ENCODE measurements around the gene PREP.

The PREP gene

GRCh38 chr6:105302617-105303128, 100.2 kb downstream of the PREP start:
- DNase-seq: no peak

GRCh38 chr6:105301756-105302616, 100.9 kb downstream of the PREP start:
- DNase-seq: no peak
- Histone ChIP-seq H2BK120ac (ENCODE audit: low read depth, low read length) (no peak overlapping the region), H2AK5ac (ENCODE audit: low read length, severe bottlenecking) (no peak overlapping the region), H4K8ac (ENCODE audit: low read length) (no peak overlapping the region), H3K4me1 (ENCODE audit: control insufficient read depth, insufficient read depth, low read depth, low read length) (no peaks in the 10 kb centered on the region), H3K4me2 (ENCODE audit: low read length, poor library complexity, severe bottlenecking) (no peak overlapping the region), H3K4ac (ENCODE audit: low read depth in 1 of 2, low read length in 2 of 2) (no peak overlapping the region), H3K9me3 (ENCODE audit: control insufficient read depth, low read length) (no peaks in the 10 kb centered on the region), H3K27ac (ENCODE audit: low read length, poor library complexity, severe bottlenecking) (no peak overlapping the region), H2BK5ac (ENCODE audit: low read depth, low read length, poor library complexity, severe bottlenecking) (no peak overlapping the region), H3K14ac (ENCODE audit: low read length in 2 of 2) (no peak overlapping the region), H2BK15ac (ENCODE audit: low read depth, poor library complexity, severe bottlenecking) (no peak overlapping the region), H3K23ac (ENCODE audit: low read length in 2 of 2) (no peak overlapping the region), H2AFZ (ENCODE audit: low read depth, low read length) (no peak overlapping the region), H3K9ac (ENCODE audit: low read length) (no peak overlapping the region), H4K91ac (ENCODE audit: low read length) (no peak overlapping the region), H3K27me3 (ENCODE audit: control insufficient read depth in 1 of 2, insufficient read depth in 1 of 2, low read length in 2 of 2) (no peaks in the 10 kb centered on the region), H3K4me3 (ENCODE audit: insufficient read depth in 1 of 2, low read depth in 1 of 2, low read length in 2 of 2) (no peak overlapping the region), H3K18ac (ENCODE audit: low read depth in 1 of 2, low read length in 2 of 2) (no peak overlapping the region), H3K36me3 (ENCODE audit: control insufficient read depth in 1 of 2, insufficient read depth in 2 of 2, low read depth in 1 of 2, low read length in 2 of 2) (peaks cover 15% of the 10 kb centered on the region in 2 experiments), H2BK12ac (ENCODE audit: low read length in 2 of 2) (no peak overlapping the region), H3K79me1 (replicated peaks; ENCODE audit: low read length, poor library complexity, severe bottlenecking) (peaks cover 18% of the 10 kb centered on the region)
- 98% methylated on average over 18 of the region's 18 CpGs for WGBS

More at GRCh38 chr6:105302617-105303128, 100.2 kb downstream of the PREP start:
- Histone ChIP-seq H3K9me3 (ENCODE audit: control insufficient read depth, low read length) (no peaks in the 10 kb centered on the region), H2AK5ac (ENCODE audit: low read length, severe bottlenecking) (no peak overlapping the region), H2BK5ac (ENCODE audit: low read depth, low read length, poor library complexity, severe bottlenecking) (no peak overlapping the region), H3K4ac (ENCODE audit: low read depth in 1 of 2, low read length in 2 of 2) (no peak overlapping the region), H3K14ac (ENCODE audit: low read length in 2 of 2) (no peak overlapping the region), H2BK120ac (ENCODE audit: low read depth, low read length) (no peak overlapping the region), H2BK15ac (ENCODE audit: low read depth, poor library complexity, severe bottlenecking) (no peak overlapping the region), H2BK12ac (ENCODE audit: low read length in 2 of 2) (no peak overlapping the region), H3K9ac (ENCODE audit: low read length) (no peak overlapping the region), H3K4me1 (ENCODE audit: control insufficient read depth, insufficient read depth, low read depth, low read length) (no peaks in the 10 kb centered on the region), H3K27me3 (ENCODE audit: control insufficient read depth in 1 of 2, insufficient read depth in 1 of 2, low read length in 2 of 2) (no peaks in the 10 kb centered on the region), H3K4me3 (ENCODE audit: insufficient read depth in 1 of 2, low read depth in 1 of 2, low read length in 2 of 2) (no peak overlapping the region), H3K18ac (ENCODE audit: low read depth in 1 of 2, low read length in 2 of 2) (no peak overlapping the region), H2AFZ (ENCODE audit: low read depth, low read length) (no peak overlapping the region), H4K91ac (ENCODE audit: low read length) (no peak overlapping the region), H3K79me1 (replicated peaks; ENCODE audit: low read length, poor library complexity, severe bottlenecking) (peaks cover 17% of the 10 kb centered on the region), H3K36me3 (ENCODE audit: control insufficient read depth in 1 of 2, insufficient read depth in 2 of 2, low read depth in 1 of 2, low read length in 2 of 2) (peaks cover 15% of the 10 kb centered on the region in 2 experiments), H3K27ac (ENCODE audit: low read length, poor library complexity, severe bottlenecking) (no peak overlapping the region), H3K4me2 (ENCODE audit: low read length, poor library complexity, severe bottlenecking) (no peak overlapping the region), H3K23ac (ENCODE audit: low read length in 2 of 2) (no peak overlapping the region), H4K8ac (ENCODE audit: low read length) (no peak overlapping the region)
- 95% methylated on average over 16 of the region's 16 CpGs for WGBS

- H3K36me3 ChIP-seq (ENCODE audit: control insufficient read depth in 1 of 2, insufficient read depth in 2 of 2, low read depth in 1 of 2, low read length in 2 of 2): peaks cover 12 to 15% of the 10 kb centered on the region in 2 experiments
Measured at GRCh38 chr6:105301072-105301503, 101.8 kb downstream of the PREP start.

GRCh38 chr6:105300090-105300489, 102.8 kb downstream of the PREP start:
- no peak overlapping the region for H2BK12ac ChIP-seq (ENCODE audit: low read length in 2 of 2)
- H3K4me3 ChIP-seq (ENCODE audit: insufficient read depth in 1 of 2, low read depth in 1 of 2, low read length in 2 of 2): no peak overlapping the region
- H3K4ac ChIP-seq (ENCODE audit: low read depth in 1 of 2, low read length in 2 of 2): no peak overlapping the region
- peaks cover 14% of the 10 kb centered on the region for H3K79me1 ChIP-seq (replicated peaks; ENCODE audit: low read length, poor library complexity, severe bottlenecking)
- no peak overlapping the region for H3K27ac ChIP-seq (ENCODE audit: low read length, poor library complexity, severe bottlenecking)
- H3K23ac ChIP-seq (ENCODE audit: low read length in 2 of 2): no peak overlapping the region
- H3K9me3 ChIP-seq (ENCODE audit: control insufficient read depth, low read length): no peaks in the 10 kb centered on the region
- peaks cover 10 to 15% of the 10 kb centered on the region in 2 experiments for H3K36me3 ChIP-seq (ENCODE audit: control insufficient read depth in 1 of 2, insufficient read depth in 2 of 2, low read depth in 1 of 2, low read length in 2 of 2)
- H3K27me3 ChIP-seq (ENCODE audit: control insufficient read depth in 1 of 2, insufficient read depth in 1 of 2, low read length in 2 of 2): no peaks in the 10 kb centered on the region
- no peak overlapping the region for H2BK120ac ChIP-seq (ENCODE audit: low read depth, low read length)
- H2BK5ac ChIP-seq (ENCODE audit: low read depth, low read length, poor library complexity, severe bottlenecking): no peak overlapping the region
- H4K91ac ChIP-seq (ENCODE audit: low read length): no peak overlapping the region
- H2AK5ac ChIP-seq (ENCODE audit: low read length, severe bottlenecking): no peak overlapping the region
- H3K18ac ChIP-seq (ENCODE audit: low read depth in 1 of 2, low read length in 2 of 2): no peak overlapping the region
- H3K9ac ChIP-seq (ENCODE audit: low read length): no peak overlapping the region
- H2AFZ ChIP-seq (ENCODE audit: low read depth, low read length): no peak overlapping the region
- H3K4me2 ChIP-seq (ENCODE audit: low read length, poor library complexity, severe bottlenecking): no peak overlapping the region
- DNase-seq: no peak
- H3K14ac ChIP-seq (ENCODE audit: low read length in 2 of 2): no peak overlapping the region
- H4K8ac ChIP-seq (ENCODE audit: low read length): no peak overlapping the region
- WGBS: 96% methylated on average over 2 of the region's 5 CpGs
- H2BK15ac ChIP-seq (ENCODE audit: low read depth, poor library complexity, severe bottlenecking): no peak overlapping the region
- H3K4me1 ChIP-seq (ENCODE audit: control insufficient read depth, insufficient read depth, low read depth, low read length): no peaks in the 10 kb centered on the region

More at GRCh38 chr6:105301072-105301503, 101.8 kb downstream of the PREP start:
- Histone ChIP-seq H3K79me1 (replicated peaks; ENCODE audit: low read length, poor library complexity, severe bottlenecking) (peaks cover 16% of the 10 kb centered on the region), H4K8ac (ENCODE audit: low read length) (no peak overlapping the region), H2AFZ (ENCODE audit: low read depth, low read length) (no peak overlapping the region), H3K14ac (ENCODE audit: low read length in 2 of 2) (no peak overlapping the region), H3K9ac (ENCODE audit: low read length) (no peak overlapping the region), H4K91ac (ENCODE audit: low read length) (no peak overlapping the region), H3K4me2 (ENCODE audit: low read length, poor library complexity, severe bottlenecking) (no peak overlapping the region), H3K23ac (ENCODE audit: low read length in 2 of 2) (no peak overlapping the region), H3K27ac (ENCODE audit: low read length, poor library complexity, severe bottlenecking) (no peak overlapping the region), H3K27me3 (ENCODE audit: control insufficient read depth in 1 of 2, insufficient read depth in 1 of 2, low read length in 2 of 2) (no peaks in the 10 kb centered on the region), H3K4ac (ENCODE audit: low read depth in 1 of 2, low read length in 2 of 2) (no peak overlapping the region), H2BK5ac (ENCODE audit: low read depth, low read length, poor library complexity, severe bottlenecking) (no peak overlapping the region), H3K18ac (ENCODE audit: low read depth in 1 of 2, low read length in 2 of 2) (no peak overlapping the region), H2BK12ac (ENCODE audit: low read length in 2 of 2) (no peak overlapping the region), H2BK120ac (ENCODE audit: low read depth, low read length) (no peak overlapping the region), H3K4me3 (ENCODE audit: insufficient read depth in 1 of 2, low read depth in 1 of 2, low read length in 2 of 2) (no peak overlapping the region), H2AK5ac (ENCODE audit: low read length, severe bottlenecking) (no peak overlapping the region), H3K9me3 (ENCODE audit: control insufficient read depth, low read length) (no peaks in the 10 kb centered on the region), H2BK15ac (ENCODE audit: low read depth, poor library complexity, severe bottlenecking) (no peak overlapping the region), H3K4me1 (ENCODE audit: control insufficient read depth, insufficient read depth, low read depth, low read length) (no peaks in the 10 kb centered on the region)
- WGBS: 73% methylated on average over 4 of the region's 4 CpGs
- DNase-seq: peak; percentile 2
